VCaP (cell line): ENCODE data around the gene CES1.
"Not testable (repeated sequence)": the region's sequence is repeated elsewhere in the genome, so short reads cannot be mapped to it uniquely, and the experiment has no call there.

Experiments
- H3K27ac ChIP-seq: fragments of 450-650 bp; 2 replicates; pipeline ENCODE4 v1.5.1; 2017
- TF ChIP-seq, protein P1 (sequence below): fragments of 450-650 bp; conservative IDR thresholded peaks from 2 replicates; pipeline ENCODE4 v1.5.1; 2017; ENCODE audit warnings: mild to moderate bottlenecking, moderate library complexity

Gene CES1

GRCh38 chr16:55756963-55757362 lies 75.9 kb downstream of the CES1 start:
- TF ChIP-seq, protein P1, sequence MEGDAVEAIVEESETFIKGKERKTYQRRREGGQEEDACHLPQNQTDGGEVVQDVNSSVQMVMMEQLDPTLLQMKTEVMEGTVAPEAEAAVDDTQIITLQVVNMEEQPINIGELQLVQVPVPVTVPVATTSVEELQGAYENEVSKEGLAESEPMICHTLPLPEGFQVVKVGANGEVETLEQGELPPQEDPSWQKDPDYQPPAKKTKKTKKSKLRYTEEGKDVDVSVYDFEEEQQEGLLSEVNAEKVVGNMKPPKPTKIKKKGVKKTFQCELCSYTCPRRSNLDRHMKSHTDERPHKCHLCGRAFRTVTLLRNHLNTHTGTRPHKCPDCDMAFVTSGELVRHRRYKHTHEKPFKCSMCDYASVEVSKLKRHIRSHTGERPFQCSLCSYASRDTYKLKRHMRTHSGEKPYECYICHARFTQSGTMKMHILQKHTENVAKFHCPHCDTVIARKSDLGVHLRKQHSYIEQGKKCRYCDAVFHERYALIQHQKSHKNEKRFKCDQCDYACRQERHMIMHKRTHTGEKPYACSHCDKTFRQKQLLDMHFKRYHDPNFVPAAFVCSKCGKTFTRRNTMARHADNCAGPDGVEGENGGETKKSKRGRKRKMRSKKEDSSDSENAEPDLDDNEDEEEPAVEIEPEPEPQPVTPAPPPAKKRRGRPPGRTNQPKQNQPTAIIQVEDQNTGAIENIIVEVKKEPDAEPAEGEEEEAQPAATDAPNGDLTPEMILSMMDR, result no peak
- no peak overlapping the region for H3K27ac ChIP-seq

DNA sequence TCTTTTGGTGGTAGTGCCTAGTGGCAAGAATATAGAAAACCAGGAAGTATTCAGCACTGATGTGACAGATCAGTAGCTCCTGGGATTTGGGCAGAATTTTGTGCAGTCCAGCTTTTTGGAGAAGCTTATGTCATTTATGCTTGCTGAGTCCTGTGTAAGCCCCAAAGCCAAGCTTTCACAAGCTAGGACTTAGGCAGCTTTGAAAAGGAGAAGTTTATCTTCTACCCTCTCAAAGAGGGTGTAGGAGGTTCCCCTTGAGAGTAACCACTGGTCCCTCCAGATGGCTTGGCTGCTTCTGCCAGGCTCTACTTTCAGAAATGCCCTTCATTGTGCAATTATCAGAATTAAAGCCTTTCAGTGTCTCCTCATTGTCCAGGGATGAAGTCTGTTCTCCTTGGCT lies 78.8 kb downstream of the CES1 start:
- H3K27ac ChIP-seq, result no peak overlapping the region
- TF ChIP-seq, protein P1, result no peak

- not testable (repeated sequence) for H3K27ac ChIP-seq
These were observed 79.7 kb downstream of the CES1 start for GRCh38 chr16:55753145-55753631.
